Pons (tissue), 1 donor: ENCODE data around the gene CTNND2.

ENCODE experiments used
- DNase-seq: peaks from one replicate; pipeline ENCODE4 v3.0.0-alpha.2; 2016; ENCODE audit warnings: low spot score

CTNND2 gene

DNA sequence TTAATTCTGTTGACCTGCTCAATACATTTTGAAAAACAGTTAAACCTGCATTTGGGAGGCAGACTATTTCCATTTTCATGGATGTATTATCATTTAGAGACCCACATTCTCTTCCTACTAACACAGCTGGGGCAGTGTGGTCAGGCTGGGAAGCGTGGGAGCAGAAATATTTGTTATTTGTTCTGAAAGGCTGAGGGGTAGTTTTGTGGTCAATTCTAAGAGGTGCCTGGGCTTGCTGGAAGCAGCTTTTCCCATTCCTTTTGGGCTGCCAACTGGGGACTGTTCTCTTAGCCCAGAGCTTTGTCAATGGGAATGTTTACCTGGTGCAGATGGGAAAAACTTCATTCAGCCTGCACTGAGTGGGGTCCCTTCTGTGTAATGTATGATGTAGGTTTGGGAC is 971.8 kb downstream of the CTNND2 start:
- no peak for DNase-seq

DNA sequence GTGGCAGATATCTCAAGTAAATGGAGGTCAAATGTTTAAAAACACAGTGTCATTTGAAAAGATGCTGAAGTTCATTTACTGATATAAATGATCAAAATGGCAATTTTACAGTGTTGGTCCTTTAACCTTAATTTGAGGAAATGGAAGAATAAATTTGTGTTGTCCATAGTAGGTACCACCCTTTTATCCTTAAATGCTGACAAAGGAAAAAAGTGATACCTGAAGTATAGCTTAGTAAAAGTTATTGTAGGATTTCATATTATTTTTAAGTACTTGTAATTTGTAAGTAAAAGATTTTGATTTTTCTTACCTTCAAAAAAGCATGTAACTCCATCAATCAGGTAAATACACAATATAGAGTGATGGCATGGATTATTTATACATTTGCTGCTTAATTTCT is 976.6 kb downstream of the CTNND2 start:
- no peak for DNase-seq

- DNase-seq: no peak
These were observed 980.9 kb downstream of the CTNND2 start for GRCh38 chr5:10923310-10923709.
